Neural cell (in vitro differentiated cells): ENCODE data around the gene CD163. TPM values are rescaled to one million over a fixed set of nuclear protein-coding genes. Genes with fewer than 3 reads are reported as not detected.
"Not testable (repeated sequence)": the region's sequence is repeated elsewhere in the genome, so short reads cannot be mapped to it uniquely, and the experiment has no call there.

Experiments
- H2AFZ ChIP-seq: fragments of 200-600, 300-800 bp; sonication (generic), shearing (Covaris generic); 2 replicates; pipeline ENCODE4 v1.6.0; 2014; ENCODE audit warnings: low read depth, mild to moderate bottlenecking, antibody characterized with exemption, low read length, moderate library complexity
- H3F3A ChIP-seq: fragments of 200-600 bp; shearing (Covaris generic); 2 replicates; pipeline ENCODE4 v1.6.1; 2016; ENCODE audit warnings: mild to moderate bottlenecking, moderate library complexity, mixed read lengths, antibody characterized with exemption, low read length; ENCODE audit not compliant: insufficient read depth, poor library complexity, severe bottlenecking
- H3K27ac ChIP-seq: fragments of 200-600, 300-800 bp; sonication (generic), shearing (Covaris generic); 2 replicates; pipeline ENCODE4 v1.5.1; 2014; ENCODE audit warnings: mild to moderate bottlenecking, low read length, moderate library complexity
- H3K27me3 ChIP-seq: fragments of 300-800, 200-600 bp; sonication (generic), shearing (Covaris generic); 2 replicates; pipeline ENCODE4 v1.6.0; 2014; ENCODE audit warnings: mild to moderate bottlenecking, low read depth, low read length, moderate library complexity; ENCODE audit not compliant: insufficient read depth
- H3K36me3 ChIP-seq: fragments of 300-800, 200-600 bp; sonication (generic), shearing (Covaris generic); 2 replicates; pipeline ENCODE4 v1.5.1; 2014; ENCODE audit warnings: mild to moderate bottlenecking, antibody characterized with exemption, low read length, moderate library complexity; ENCODE audit not compliant: insufficient read depth
- H3K4me2 ChIP-seq: fragments of 300-800, 200-600 bp; sonication (generic), shearing (Covaris generic); 2 replicates; pipeline ENCODE4 v1.6.0; 2014; ENCODE audit warnings: mild to moderate bottlenecking, low read length
- H3K4me3 ChIP-seq: fragments of 300-800, 200-600 bp; sonication (generic), shearing (Covaris generic); 2 replicates; pipeline ENCODE4 v1.5.1; 2014; ENCODE audit warnings: mild to moderate bottlenecking, low read length, moderate library complexity
- H3K79me2 ChIP-seq: fragments of 200-600 bp; shearing (Covaris generic); replicated peaks from 2 replicates; pipeline ENCODE4 v1.6.0; 2014; ENCODE audit warnings: mild to moderate bottlenecking, low read length, moderate library complexity; ENCODE audit not compliant: insufficient read depth
- H3K9ac ChIP-seq: fragments of 300-800, 200-600 bp; sonication (generic), shearing (Covaris generic); 2 replicates; pipeline ENCODE4 v1.6.1; 2016; ENCODE audit warnings: mild to moderate bottlenecking, low read length, mixed read lengths
- H3K9me2 ChIP-seq: fragments of 200-600 bp; shearing (Covaris generic); 2 replicates; pipeline ENCODE4 v1.6.1; 2016; ENCODE audit warnings: mild to moderate bottlenecking, low read length, mixed read lengths; ENCODE audit not compliant: insufficient read depth
- H3K9me3 ChIP-seq: fragments of 200-600, 300-800 bp; sonication (generic), shearing (Covaris generic); 2 replicates; pipeline ENCODE4 v1.6.1; 2016; ENCODE audit warnings: mild to moderate bottlenecking, mixed run types, low read length, moderate library complexity, mixed read lengths
- H4K20me1 ChIP-seq: fragments of 200-600 bp; shearing (Covaris generic); 2 replicates; pipeline ENCODE4 v1.6.1; 2016; ENCODE audit warnings: mild to moderate bottlenecking, mixed run types; ENCODE audit not compliant: insufficient read depth
- CTCF ChIP-seq: fragments of 450-650 bp; IDR thresholded peaks from 2 replicates; pipeline ENCODE4 v1.5.1; 2014; ENCODE audit warnings: antibody characterized with exemption, mild to moderate bottlenecking, moderate library complexity; ENCODE audit not compliant: poor library complexity, severe bottlenecking
- EP300 ChIP-seq: fragments of 450-650 bp; conservative IDR thresholded peaks from 2 replicates; pipeline ENCODE4 v1.6.1; 2014; ENCODE audit warnings: antibody characterized with exemption, mild to moderate bottlenecking, moderate library complexity; ENCODE audit not compliant: poor library complexity, severe bottlenecking
- EZH2 ChIP-seq: fragments of 200-600, 300-800 bp; shearing (Covaris generic), sonication (generic); IDR thresholded peaks from 2 replicates; pipeline ENCODE4 v1.6.1; 2014; ENCODE audit warnings: antibody characterized with exemption, low read length, borderline replicate concordance, mild to moderate bottlenecking; ENCODE audit not compliant: insufficient read depth, poor library complexity, severe bottlenecking
- MXI1 ChIP-seq: fragments of 450-650 bp; conservative IDR thresholded peaks from 2 replicates; pipeline ENCODE4 v1.6.1; 2014; ENCODE audit warnings: antibody characterized with exemption, mild to moderate bottlenecking; ENCODE audit not compliant: poor library complexity, severe bottlenecking
- POLR2AphosphoS5 ChIP-seq: IDR thresholded peaks from 2 replicates; pipeline ENCODE4 v1.6.1; 2012
- RAD21 ChIP-seq: fragments of 450-650 bp; conservative IDR thresholded peaks from 2 replicates; pipeline ENCODE4 v1.6.1; 2014; ENCODE audit warnings: antibody characterized with exemption, mild to moderate bottlenecking, moderate library complexity
- REST ChIP-seq: IDR thresholded peaks from 2 replicates; pipeline ENCODE4 v1.6.1; 2012; ENCODE audit warnings: borderline replicate concordance
- SMC3 ChIP-seq: fragments of 450-650 bp; conservative IDR thresholded peaks from 2 replicates; pipeline ENCODE4 v1.6.1; 2014; ENCODE audit warnings: antibody characterized with exemption, mild to moderate bottlenecking, moderate library complexity; ENCODE audit not compliant: poor library complexity
- TAF1 ChIP-seq: IDR thresholded peaks from 2 replicates; pipeline ENCODE4 v1.6.1; 2012; ENCODE audit warnings: low read depth
- polyA plus RNA-seq: library from polyadenylated mRNA; depleted of rRNA; stranded (reverse); fragments of >200 nt; gene quantifications from 2 replicates; pipeline ENCODE4 v1.2.3, GENCODE V29; 2014

The CD163 gene
- polyA plus RNA-seq, 1 donor from 2014 or later = not detected

- H3K9me3 ChIP-seq = no peaks in the 10 kb centered on the region
- no peak overlapping the region for H3K9ac ChIP-seq
- no peak for TF ChIP-seq SMC3
- no peak for TF ChIP-seq EZH2
- TF ChIP-seq CTCF = no peak
- no peaks in the 10 kb centered on the region for H3K36me3 ChIP-seq
- H2AFZ ChIP-seq = no peak overlapping the region
- H3K27me3 ChIP-seq = no peaks in the 10 kb centered on the region
- H3K4me3 ChIP-seq = no peak overlapping the region
- no peak overlapping the region for H3K4me2 ChIP-seq
- no peaks in the 10 kb centered on the region for H3K79me2 ChIP-seq
- H3K27ac ChIP-seq = no peak overlapping the region
- no peaks in the 10 kb centered on the region for H3F3A ChIP-seq
- no peaks in the 10 kb centered on the region for H4K20me1 ChIP-seq
- no peaks in the 10 kb centered on the region for H3K9me2 ChIP-seq
Measured at GRCh38 chr12:7512553-7512952, 9.0 kb upstream of the CD163 start.

GRCh38 chr12:7509793-7510470 lies 6.4 kb upstream of the CD163 start:
- not testable (repeated sequence) for H3K4me3 ChIP-seq, H3K36me3 ChIP-seq

GRCh38 chr12:7502612-7503011 lies 965 bp downstream of the CD163 start:
- H3K9me3 ChIP-seq = no peaks in the 10 kb centered on the region

More at GRCh38 chr12:7509793-7510470, 6.4 kb upstream of the CD163 start:
- H3K9me2 ChIP-seq, H2AFZ ChIP-seq, H3F3A ChIP-seq, H3K9me3 ChIP-seq, H3K4me2 ChIP-seq, H3K79me2 ChIP-seq, H4K20me1 ChIP-seq, H3K9ac ChIP-seq, H3K27ac ChIP-seq, H3K27me3 ChIP-seq: not testable (repeated sequence)

More at GRCh38 chr12:7502612-7503011, 965 bp downstream of the CD163 start:
- H3F3A ChIP-seq = no peaks in the 10 kb centered on the region
- H3K9ac ChIP-seq = no peak overlapping the region
- no peak for TF ChIP-seq REST
- no peak for TF ChIP-seq EZH2
- no peak for TF ChIP-seq CTCF
- TF ChIP-seq SMC3 = no peak
- TF ChIP-seq POLR2AphosphoS5 = no peak
- TF ChIP-seq RAD21 = no peak
- TF ChIP-seq TAF1 = no peak
- TF ChIP-seq MXI1 = no peak
- no peak for TF ChIP-seq EP300
- no peaks in the 10 kb centered on the region for H3K27me3 ChIP-seq
- no peak overlapping the region for H2AFZ ChIP-seq
- no peak overlapping the region for H3K4me2 ChIP-seq
- H3K79me2 ChIP-seq = no peaks in the 10 kb centered on the region
- no peaks in the 10 kb centered on the region for H3K9me2 ChIP-seq
- H3K27ac ChIP-seq = no peak overlapping the region
- no peaks in the 10 kb centered on the region for H3K36me3 ChIP-seq
- H4K20me1 ChIP-seq = no peaks in the 10 kb centered on the region
- no peak overlapping the region for H3K4me3 ChIP-seq
